SU-DHL-6 (cell line): ENCODE data around the gene EFCAB12.

Experiments used
- H2AFZ ChIP-seq: fragments of 200-600 bp; sonication (generic); 2 replicates; pipeline ENCODE4 v1.6.1; 2014; ENCODE audit warnings: low read depth, mild to moderate bottlenecking, moderate library complexity, mixed read lengths, antibody characterized with exemption, low read length; ENCODE audit not compliant: severe bottlenecking
- H3F3A ChIP-seq: fragments of 200-600 bp; shearing (Covaris generic); 2 replicates; pipeline ENCODE4 v1.6.0; 2016; ENCODE audit warnings: antibody characterized with exemption, mild to moderate bottlenecking; ENCODE audit not compliant: insufficient read depth
- H3K27ac ChIP-seq: fragments of 200-600 bp; sonication (generic); 2 replicates; pipeline ENCODE4 v1.5.1; 2016; ENCODE audit warnings: low read depth, mild to moderate bottlenecking, low read length, moderate library complexity, mixed read lengths
- H3K27me3 ChIP-seq: fragments of 200-600 bp; sonication (generic), shearing (Covaris generic); 2 replicates; pipeline ENCODE4 v1.6.0; 2014; ENCODE audit warnings: mild to moderate bottlenecking, low read length
- H3K36me3 ChIP-seq: fragments of 200-600 bp; sonication (generic); 2 replicates; pipeline ENCODE4 v1.6.1; 2014; ENCODE audit warnings: mild to moderate bottlenecking, low read length, mixed read lengths
- H3K4me2 ChIP-seq: fragments of 300-600, 200-600 bp; shearing (Covaris generic), sonication (generic); 2 replicates; pipeline ENCODE4 v1.6.0; 2014; ENCODE audit warnings: low read length, low read depth, mild to moderate bottlenecking; ENCODE audit not compliant: poor library complexity, severe bottlenecking
- H3K4me3 ChIP-seq: fragments of 200-600 bp; sonication (generic); 2 replicates; pipeline ENCODE4 v1.5.1; 2014; ENCODE audit warnings: antibody characterized with exemption, low read length, mild to moderate bottlenecking, mixed read lengths; ENCODE audit not compliant: insufficient read depth, poor library complexity, severe bottlenecking
- H3K79me2 ChIP-seq: fragments of 200-600 bp; sonication (generic); 2 replicates; pipeline ENCODE4 v1.6.1; 2014; ENCODE audit warnings: mild to moderate bottlenecking, low read length, moderate library complexity; ENCODE audit not compliant: insufficient read depth
- H3K9ac ChIP-seq: fragments of 200-600 bp; sonication (generic); 2 replicates; pipeline ENCODE4 v1.7.0; 2014; ENCODE audit warnings: mild to moderate bottlenecking, low read length
- H3K9me2 ChIP-seq: fragments of 200-600 bp; sonication (generic); replicated peaks from 2 replicates; pipeline ENCODE4 v1.6.1; 2014; ENCODE audit warnings: low read length; ENCODE audit not compliant: insufficient read depth
- H3K9me3 ChIP-seq: fragments of 200-600 bp; sonication (generic); 2 replicates; pipeline ENCODE4 v1.6.1; 2014; ENCODE audit warnings: low read length, mixed read lengths; ENCODE audit not compliant: insufficient read depth
- H4K20me1 ChIP-seq: fragments of 200-600 bp; sonication (generic); 2 replicates; pipeline ENCODE4 v1.6.1; 2014; ENCODE audit warnings: low read depth, mild to moderate bottlenecking, antibody characterized with exemption, low read length, moderate library complexity, mixed read lengths
- CTCF ChIP-seq: fragments of 200-600 bp; sonication (generic); IDR thresholded peaks from one replicate; pipeline ENCODE4 v1.5.1; 2017; ENCODE audit warnings: antibody characterized with exemption, mild to moderate bottlenecking, low read length, moderate library complexity; ENCODE audit not compliant: insufficient read depth, poor library complexity, severe bottlenecking
- EZH2phosphoT487 ChIP-seq: fragments of 200-600 bp; sonication (generic), shearing (Covaris generic); conservative IDR thresholded peaks from 2 replicates; pipeline ENCODE4 v1.6.1; 2018; ENCODE audit warnings: mild to moderate bottlenecking, antibody characterized with exemption, low read length, moderate library complexity, mixed read lengths

EFCAB12 gene

GRCh38 chr3:129428007-129428375, 445 bp downstream of the EFCAB12 start:
- Histone ChIP-seq H3K9ac (no peak overlapping the region; the same call in 1 of the 2 replicates), H3K36me3 (peaks cover 15% of the 10 kb centered on the region; the same call in 1 of the 2 replicates), H3K9me3 (no peaks in the 10 kb centered on the region; the same call in 1 of the 2 replicates), H3K79me2 (no peaks in the 10 kb centered on the region), H3K27me3 (no peaks in the 10 kb centered on the region), H3K4me2 (peak overlapping the region; percentile 71), H3K27ac (no peak overlapping the region), H2AFZ (peak overlapping the region; percentile 39), H3F3A (peaks cover 14% of the 10 kb centered on the region), H4K20me1 (no peaks in the 10 kb centered on the region), H3K4me3 (peak overlapping the region; percentile 31), H3K9me2 (no peaks in the 10 kb centered on the region)
- no peak for TF ChIP-seq CTCF
- no peak for TF ChIP-seq EZH2phosphoT487

GRCh38 chr3:129425619-129426018, 2.8 kb downstream of the EFCAB12 start:
- no peaks in the 10 kb centered on the region for H3K79me2 ChIP-seq
- H3K9ac ChIP-seq: no peak overlapping the region
- no peaks in the 10 kb centered on the region for H3K9me2 ChIP-seq
- H4K20me1 ChIP-seq: no peaks in the 10 kb centered on the region
- no peak overlapping the region for H2AFZ ChIP-seq
- H3K4me2 ChIP-seq: no peak overlapping the region
- no peak for TF ChIP-seq EZH2phosphoT487
- no peak for TF ChIP-seq CTCF
- no peaks in the 10 kb centered on the region for H3K36me3 ChIP-seq
- H3F3A ChIP-seq: peaks cover 14% of the 10 kb centered on the region
- no peaks in the 10 kb centered on the region for H3K27me3 ChIP-seq
- no peaks in the 10 kb centered on the region; the same call in 1 of the 2 replicates for H3K9me3 ChIP-seq
- no peak overlapping the region for H3K27ac ChIP-seq
- no peak overlapping the region for H3K4me3 ChIP-seq

- no peak for TF ChIP-seq EZH2phosphoT487
- no peak for TF ChIP-seq CTCF
- Histone ChIP-seq H3F3A (peaks cover 11% of the 10 kb centered on the region), H4K20me1 (no peaks in the 10 kb centered on the region), H3K4me2 (no peak overlapping the region), H2AFZ (no peak overlapping the region), H3K9me2 (no peaks in the 10 kb centered on the region), H3K79me2 (no peaks in the 10 kb centered on the region), H3K27ac (no peak overlapping the region), H3K9me3 (no peaks in the 10 kb centered on the region; the same call in 1 of the 2 replicates), H3K4me3 (no peak overlapping the region), H3K27me3 (no peaks in the 10 kb centered on the region), H3K36me3 (no peaks in the 10 kb centered on the region), H3K9ac (no peak overlapping the region)
Measured at GRCh38 chr3:129425213-129425612, 3.2 kb downstream of the EFCAB12 start.
